HFF-Myc (cell line): Measurements from ENCODE around the gene MRO.

Experiments
- DNase-seq: peaks from one replicate; pipeline ENCODE4 v3.0.0-alpha.2; 2011; ENCODE audit warnings: low read depth; ENCODE audit errors: extremely low read depth
- H3K4me3 ChIP-seq: replicated peaks from 2 replicates; pipeline ENCODE4 v1.5.1; 2011; ENCODE audit warnings: low read depth, mild to moderate bottlenecking, control low read depth, low read length
- TF ChIP-seq, protein P1 (sequence below): IDR thresholded peaks from 2 replicates; pipeline ENCODE4 v1.5.1; 2012; ENCODE audit warnings: mild to moderate bottlenecking, low read depth, low read length, control low read depth; ENCODE audit errors: missing control alignments

The MRO gene

DNA sequence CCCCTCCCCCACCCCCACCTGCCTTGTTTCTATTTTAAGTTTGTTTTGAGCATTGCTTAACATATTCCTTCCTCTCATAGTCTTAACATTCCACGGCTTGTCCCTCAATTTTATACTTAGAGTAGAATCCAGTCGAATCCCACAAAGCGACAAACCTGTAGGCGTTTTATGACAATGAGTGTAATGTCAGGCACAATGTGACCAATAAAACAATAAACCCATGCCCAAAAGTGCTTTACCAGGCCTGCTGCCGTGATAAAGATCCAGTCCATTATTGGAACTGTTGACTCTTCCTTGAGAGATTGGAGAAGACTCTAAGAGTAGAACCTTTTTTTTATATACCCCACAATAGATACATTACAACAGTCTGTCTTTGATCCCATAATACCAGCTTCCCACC lies 6.2 kb upstream of the MRO start:
- TF ChIP-seq, protein P1, sequence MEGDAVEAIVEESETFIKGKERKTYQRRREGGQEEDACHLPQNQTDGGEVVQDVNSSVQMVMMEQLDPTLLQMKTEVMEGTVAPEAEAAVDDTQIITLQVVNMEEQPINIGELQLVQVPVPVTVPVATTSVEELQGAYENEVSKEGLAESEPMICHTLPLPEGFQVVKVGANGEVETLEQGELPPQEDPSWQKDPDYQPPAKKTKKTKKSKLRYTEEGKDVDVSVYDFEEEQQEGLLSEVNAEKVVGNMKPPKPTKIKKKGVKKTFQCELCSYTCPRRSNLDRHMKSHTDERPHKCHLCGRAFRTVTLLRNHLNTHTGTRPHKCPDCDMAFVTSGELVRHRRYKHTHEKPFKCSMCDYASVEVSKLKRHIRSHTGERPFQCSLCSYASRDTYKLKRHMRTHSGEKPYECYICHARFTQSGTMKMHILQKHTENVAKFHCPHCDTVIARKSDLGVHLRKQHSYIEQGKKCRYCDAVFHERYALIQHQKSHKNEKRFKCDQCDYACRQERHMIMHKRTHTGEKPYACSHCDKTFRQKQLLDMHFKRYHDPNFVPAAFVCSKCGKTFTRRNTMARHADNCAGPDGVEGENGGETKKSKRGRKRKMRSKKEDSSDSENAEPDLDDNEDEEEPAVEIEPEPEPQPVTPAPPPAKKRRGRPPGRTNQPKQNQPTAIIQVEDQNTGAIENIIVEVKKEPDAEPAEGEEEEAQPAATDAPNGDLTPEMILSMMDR, result no peak
- no peak overlapping the region for H3K4me3 ChIP-seq
- no peak for DNase-seq

DNA sequence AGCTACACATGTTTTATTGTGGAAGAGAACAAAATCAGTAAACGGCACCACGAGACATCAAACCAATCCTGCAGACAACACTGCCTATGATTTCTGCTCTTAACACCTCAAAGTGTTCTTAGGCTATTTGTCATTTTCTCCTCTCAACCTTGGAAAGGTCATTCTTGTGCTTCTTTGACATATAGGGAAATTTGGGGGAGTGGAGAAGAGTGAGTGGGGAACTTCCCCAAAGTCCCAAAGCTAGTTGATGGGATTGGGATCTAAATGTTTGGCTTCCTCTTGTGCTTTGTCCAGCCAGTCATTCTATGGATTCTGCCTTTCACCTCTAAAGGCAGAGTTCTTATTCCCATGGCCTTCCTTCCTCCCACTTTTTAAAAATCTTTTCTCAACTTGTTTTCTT lies 5.8 kb upstream of the MRO start:
- DNase-seq, result no peak
- no peak overlapping the region for H3K4me3 ChIP-seq
- TF ChIP-seq, protein P1, result no peak

DNA sequence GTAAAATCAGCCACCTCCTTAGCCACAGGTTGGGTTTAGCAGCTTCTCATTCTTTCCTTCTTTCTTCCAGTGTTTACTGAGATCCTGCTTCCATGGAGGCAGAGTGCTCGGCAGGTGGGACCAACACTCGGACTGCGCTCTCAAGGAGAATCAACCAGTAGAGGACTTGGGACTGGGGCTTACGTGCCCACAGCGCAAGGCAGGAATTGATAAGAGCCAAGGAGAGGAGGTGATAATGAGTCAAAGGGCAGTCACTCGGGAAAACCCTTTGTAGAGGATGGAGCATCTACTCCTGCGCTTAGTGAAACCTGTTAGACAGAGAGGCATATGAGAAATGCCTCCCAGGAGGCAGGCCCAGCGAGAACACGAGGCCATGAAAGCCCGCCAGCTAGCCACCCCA lies 2.9 kb upstream of the MRO start:
- no peak for DNase-seq
- TF ChIP-seq, protein P1, result no peak
- no peak overlapping the region for H3K4me3 ChIP-seq

DNA sequence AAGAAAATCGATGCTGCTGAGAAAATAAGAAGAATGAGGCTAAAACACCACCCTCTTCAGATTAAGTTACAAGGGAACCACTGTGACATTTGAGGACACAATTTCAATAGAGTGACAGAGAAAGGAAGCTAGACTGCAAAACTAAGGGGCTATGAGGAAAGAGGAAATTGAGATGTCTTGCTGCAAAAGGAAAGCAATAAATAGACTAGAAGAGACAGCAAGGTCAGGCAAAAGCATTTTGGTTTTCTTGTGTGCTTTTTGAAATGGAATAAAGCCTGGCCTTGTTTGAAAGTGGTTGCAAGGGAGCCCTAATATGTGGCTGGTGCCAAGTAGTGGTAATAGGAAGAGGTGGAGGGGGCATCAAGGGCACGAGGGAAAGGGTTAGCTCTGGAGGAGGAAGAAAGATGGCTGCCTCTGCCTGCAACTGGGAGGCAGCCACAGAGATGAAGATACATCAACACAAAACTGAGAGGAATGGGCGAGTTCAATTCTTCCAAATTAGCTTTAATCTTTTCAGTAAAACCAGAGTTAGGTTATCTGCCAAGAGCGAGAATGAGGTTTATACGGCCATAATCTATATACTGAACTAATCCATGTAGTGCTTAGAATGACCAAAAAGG lies 1.2 kb upstream of the MRO start:
- TF ChIP-seq, protein P1, result no peak
- DNase-seq, result no peak
- H3K4me3 ChIP-seq, result no peak overlapping the region

DNA sequence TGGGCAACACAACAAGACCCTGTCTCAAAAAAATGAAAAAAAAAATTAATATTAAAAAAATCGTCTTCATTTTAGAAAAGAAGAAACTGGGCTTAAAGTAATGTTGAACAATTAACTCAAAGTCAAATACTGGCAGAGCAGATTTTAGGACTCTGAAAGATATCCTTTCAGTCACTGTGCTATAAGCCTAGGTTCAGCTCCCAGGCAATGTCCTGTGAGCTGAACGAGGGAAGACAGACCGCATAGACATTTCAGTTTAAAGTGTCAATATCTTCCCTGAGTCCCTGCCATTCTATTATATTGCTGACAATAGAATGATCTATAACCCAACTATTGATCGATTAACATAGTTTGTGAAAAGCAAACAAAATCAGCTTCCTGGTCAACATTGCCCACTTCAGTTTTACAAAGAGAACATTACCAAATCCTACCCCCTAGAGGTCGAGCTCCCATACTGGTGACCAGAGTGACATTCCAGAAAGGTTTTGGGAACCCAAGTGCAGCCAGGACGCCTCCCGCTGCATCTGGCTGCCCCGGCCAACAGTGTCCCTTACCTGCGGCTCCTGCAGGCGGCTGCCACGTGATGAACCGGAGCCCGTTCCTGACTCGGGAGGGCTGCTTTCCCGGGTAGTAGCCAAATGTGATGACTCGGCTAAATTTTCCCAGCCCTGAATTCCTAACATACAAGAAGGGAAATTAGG lies 639 bp downstream of the MRO start:
- TF ChIP-seq, protein P1, result no peak
- no peak for DNase-seq
- H3K4me3 ChIP-seq, result peak overlapping the region; percentile 25

DNA sequence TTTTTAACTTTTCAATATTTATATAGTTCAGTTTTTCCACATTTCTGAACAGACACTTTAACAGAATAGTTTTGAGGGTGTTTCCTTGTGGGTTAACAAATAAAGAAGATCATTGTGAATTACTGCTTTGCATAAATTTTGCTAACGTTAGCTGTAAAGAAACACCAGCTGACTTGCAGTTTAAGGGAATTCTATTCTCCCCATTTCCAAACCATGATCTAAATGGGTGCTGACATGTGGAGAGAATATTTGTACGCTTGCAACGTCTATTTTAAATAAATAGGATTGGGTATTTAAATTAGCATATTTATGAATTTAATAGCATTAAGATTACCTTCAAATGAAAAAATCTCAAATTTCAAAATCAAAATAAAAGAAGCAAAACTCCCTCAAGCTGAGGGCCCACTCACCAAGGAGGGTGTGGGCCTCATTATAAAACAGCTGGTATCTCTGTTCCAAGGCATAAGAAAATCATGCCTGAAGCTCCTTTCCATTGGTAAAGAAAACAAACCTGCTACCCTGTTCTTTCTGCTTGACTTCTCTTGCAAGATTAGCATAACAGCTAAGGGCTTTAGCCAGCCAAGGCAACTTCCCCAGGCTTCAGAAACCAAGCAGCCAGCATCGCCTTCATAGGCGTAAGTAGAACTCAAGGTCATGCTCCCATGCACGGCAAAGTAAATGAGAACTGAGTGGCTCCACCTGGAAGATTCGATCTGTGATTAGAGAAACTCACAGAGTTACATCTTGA lies 3.2 kb downstream of the MRO start:
- H3K4me3 ChIP-seq, result no peak overlapping the region
- no peak for DNase-seq
- TF ChIP-seq, protein P1, result no peak
